Pancreas (tissue), 10 donors: ENCODE data around the gene IPCEF1. TPM values are rescaled to one million over a fixed set of nuclear protein-coding genes. Genes with fewer than 3 reads are reported as not detected.
A peak's percentile ranks its signal among the peaks of the same experiment; 100 is the strongest.

Source experiments
- ATAC-seq, 4 donors: fragments of 200-7000 bp; cut with Tn5 transposase; one replicate each; pipeline versions ENCODE4 v1.8.0 to v1.9.1; 2020; ENCODE audit warnings: mild to moderate bottlenecking in 4 of 4, moderate library complexity in 4 of 4
- DNase-seq, 6 donors: peaks; one replicate each; pipeline ENCODE4 v3.0.0-alpha.2; 2020
- FAIRE-seq: peaks from 2 replicates; lab custom pipeline; 2012; peaks lifted over from hg19 to GRCh38; lab: Jason Lieb, UNC
- H3K27ac ChIP-seq, 4 donors: fragments of 200-600 bp; sonication (generic); 1 replicate in 3 of 4; 2 replicates in 1 of 4; pipeline versions ENCODE4 v1.5.0 to v1.8.0; 2020
- H3K27me3 ChIP-seq, 4 donors: fragments of 200-600 bp; one replicate each; pipeline ENCODE4 v1.8.0; 2021
- H3K36me3 ChIP-seq, 3 donors: fragments of 200-600 bp; sonication (generic) in 1 of 3; one replicate each; pipeline versions ENCODE4 v1.5.0 to v1.8.0; 2020 to 2021
- H3K4me1 ChIP-seq, 3 donors: fragments of 200-600 bp; one replicate each; pipeline ENCODE4 v1.8.0; 2021
- H3K4me3 ChIP-seq, 4 donors: fragments of 200-600 bp; sonication (generic) in 2 of 4; one replicate each; pipeline versions ENCODE4 v1.5.0 to v1.8.0; 2020 to 2021
- H3K9me3 ChIP-seq, 4 donors: fragments of 200-600 bp; one replicate each; pipeline ENCODE4 v1.8.0; 2021
- CTCF ChIP-seq, 4 donors: fragments of 200-600 bp; sonication (generic) in 3 of 4; IDR thresholded peaks; one replicate each; pipeline versions ENCODE4 v1.5.0 to v1.8.0; 2021; ENCODE audit warnings: antibody characterized with exemption in 4 of 4
- WGBS, 2 donors: extraction: QIAGEN DNeasy Blood & Tissue Kit; methylation state at CpG; one replicate each; pipeline ENCODE4 v1.1.7; 2013; 5-methylcytosine and 5-hydroxymethylcytosine counted together
- intact Hi-C, 3 donors: fragments of 100-400 bp; cut with DNase I; formaldehyde crosslinking; loops; one replicate each; pipeline versions ENCODE4 v1.11.1 to v1.14.2; 2022
- polyA plus RNA-seq, 2 donors: library from polyadenylated mRNA; stranded (reverse); fragments of 200-250 nt; gene quantifications; one replicate each; pipeline ENCODE4 v1.2.3, GENCODE V29; 2013
- total RNA-seq, 6 donors: library from RNA; stranded (reverse); fragmentation: NEBNext Ultra II Directional in 4 of 6; extraction: Animal tissue kit (Norgen Biotek cat#: 25700) in 4 of 6; gene quantifications; one replicate each; pipeline versions ENCODE4 v1.2.1 to v1.2.4, GENCODE V29; 2021 to 2023
- donor health status: healthy with polysubstance abuse.
- donor health status: DM: no; HTN: no; CAD: no; lungs with moderate emphysema.
- donor health status: DM: no; HTN: no; CAD: no.
- donor health status: control.
- donor health status: control.
- donor health status: Bipolar disorder and iron deficiency.
- donor health status: DM: yes; HTN: yes; CAD: no.
- donor health status: DM: no; HTN: no; CAD: no.
- donor health status: DM: no; HTN: no; CAD: no.
- donor health status: DM: yes; HTN: yes; CAD: no.

Gene IPCEF1
- total and polyA plus RNA-seq, 8 donors, result 0.53 to 4.4 (median 1.8) TPM

- ATAC-seq, result no peak
Measured at GRCh38 chr6:154359679-154360078, 3.1 kb upstream of the IPCEF1 start.

GRCh38 chr6:154359161-154359574, 2.6 kb upstream of the IPCEF1 start:
- no peak overlapping the region for H3K27ac ChIP-seq
- H3K4me1 ChIP-seq, result no peaks in the 10 kb centered on the region
- DNase-seq (no peak), FAIRE-seq (no peak), ATAC-seq (no peak)
- H3K9me3 ChIP-seq, result no peaks in the 10 kb centered on the region
- no peaks in the 10 kb centered on the region for H3K36me3 ChIP-seq
- H3K27me3 ChIP-seq, result no peaks in the 10 kb centered on the region
- TF ChIP-seq CTCF (IDR thresholded peaks at IDR 0.05), result no peak
- 71 to 79% methylated on average over 10 of the region's 10 CpGs for WGBS, 2 donors
- H3K4me3 ChIP-seq, result no peak overlapping the region
- intact Hi-C loops, result no loop called here

More at GRCh38 chr6:154359679-154360078, 3.1 kb upstream of the IPCEF1 start:
- H3K27ac ChIP-seq, result no peak overlapping the region
- no peaks in the 10 kb centered on the region for H3K27me3 ChIP-seq
- WGBS, 2 donors, result 80 to 86% methylated on average over 4 of the region's 4 CpGs
- no peak for TF ChIP-seq CTCF (IDR thresholded peaks at IDR 0.05)
- H3K36me3 ChIP-seq, result no peaks in the 10 kb centered on the region
- no peak overlapping the region for H3K4me3 ChIP-seq
- H3K9me3 ChIP-seq, result no peaks in the 10 kb centered on the region
- intact Hi-C loops, result no loop called here
- FAIRE-seq, result no peak
- H3K4me1 ChIP-seq, result no peaks in the 10 kb centered on the region
- DNase-seq, result no peak

DNA sequence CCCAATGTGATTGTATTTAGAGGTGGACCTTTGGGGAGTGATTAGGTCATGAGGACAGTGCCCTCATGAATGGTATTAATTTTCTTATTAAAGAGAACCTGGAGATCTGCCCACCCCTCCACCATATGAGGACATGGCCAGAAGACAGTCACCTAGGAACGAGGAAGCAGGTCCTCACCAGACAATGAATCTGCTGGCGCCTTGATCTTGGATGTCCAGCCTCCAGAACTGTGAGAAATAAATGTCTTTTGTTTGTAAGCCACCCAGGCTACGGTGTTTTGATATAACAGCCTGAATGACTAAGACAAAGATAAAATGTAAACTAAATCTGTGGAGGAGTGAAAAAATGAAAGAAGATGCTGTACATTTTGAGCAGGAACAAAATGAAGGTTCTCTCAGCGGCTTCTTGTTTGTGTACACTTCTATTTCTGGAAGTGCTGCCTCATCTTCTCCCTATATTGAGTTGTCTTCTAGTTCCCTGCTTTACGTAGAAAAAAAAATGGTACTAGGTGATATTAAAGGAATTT, 1.5 kb upstream of the IPCEF1 start:
- no peak for TF ChIP-seq CTCF (IDR thresholded peaks at IDR 0.05)
- 87 to 95% methylated on average over 5 of the region's 5 CpGs for WGBS, 2 donors
- intact Hi-C loops, result no loop called here

DNA sequence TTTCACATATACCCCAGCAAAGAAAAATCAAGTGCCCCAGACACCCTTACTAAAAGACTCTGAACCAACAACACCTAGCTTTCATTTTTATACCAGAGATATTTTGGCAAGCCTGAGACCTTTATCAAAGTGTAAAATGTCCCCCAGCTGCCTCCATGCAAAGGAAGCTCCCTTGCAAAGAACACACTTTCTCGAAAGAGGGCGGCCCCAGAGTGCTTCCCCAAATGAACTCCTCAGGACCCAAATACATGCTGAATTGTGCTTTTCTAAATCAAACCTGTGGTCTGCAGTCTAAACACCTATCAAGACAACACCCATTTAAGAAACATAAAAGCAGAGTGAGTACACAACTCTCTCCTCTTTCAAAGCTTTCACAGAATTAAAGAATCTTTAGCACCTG, 490 bp downstream of the IPCEF1 start:
- intact Hi-C loops, result no loop called here
- no peak for DNase-seq
- WGBS, 2 donors, result 91 to 93% methylated on average over 2 of the region's 2 CpGs
- no peaks in the 10 kb centered on the region for H3K4me1 ChIP-seq
- peak in 1 of 4 donors; percentile 21 for ATAC-seq
- TF ChIP-seq CTCF (IDR thresholded peaks at IDR 0.05), result no peak
- H3K27ac ChIP-seq, result no peak overlapping the region
- no peaks in the 10 kb centered on the region for H3K9me3 ChIP-seq
- H3K27me3 ChIP-seq, result no peaks in the 10 kb centered on the region
- no peaks in the 10 kb centered on the region for H3K36me3 ChIP-seq
- H3K4me3 ChIP-seq, result no peak overlapping the region
- no peak for FAIRE-seq

More for the DNA sequence above, 1.5 kb upstream of the IPCEF1 start:
- no peaks in the 10 kb centered on the region for H3K9me3 ChIP-seq
- no peak overlapping the region for H3K4me3 ChIP-seq
- no peaks in the 10 kb centered on the region for H3K4me1 ChIP-seq
- no peaks in the 10 kb centered on the region for H3K36me3 ChIP-seq
- H3K27me3 ChIP-seq, result no peaks in the 10 kb centered on the region
- FAIRE-seq, result no peak
- no peak for DNase-seq
- no peak for ATAC-seq
- no peak overlapping the region for H3K27ac ChIP-seq

DNA sequence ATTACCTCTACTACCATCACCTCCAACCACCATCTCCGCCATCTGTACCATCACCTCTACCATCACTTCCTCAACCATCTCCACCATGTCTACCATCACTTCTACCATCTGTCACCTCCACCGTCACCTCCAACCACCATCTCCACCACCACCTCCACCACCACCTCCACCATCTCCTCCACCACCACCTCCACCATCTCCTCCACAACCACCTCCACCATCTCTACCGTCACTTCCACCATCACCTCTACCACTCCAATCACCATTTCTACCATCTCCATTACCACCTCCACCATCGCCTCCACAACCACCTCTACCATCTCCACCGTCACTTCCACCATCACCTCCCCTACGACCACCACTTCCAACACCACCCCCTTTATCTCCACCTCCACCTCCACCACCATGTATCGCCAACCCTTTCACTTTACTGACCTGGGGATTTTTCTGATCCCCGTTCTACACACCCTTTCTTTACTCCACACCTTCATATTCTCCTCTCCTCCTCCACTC, 2.3 kb downstream of the IPCEF1 start:
- FAIRE-seq (no peak), DNase-seq (no peak), ATAC-seq (no peak)
- no peaks in the 10 kb centered on the region for H3K36me3 ChIP-seq
- intact Hi-C loops, result no loop called here
- H3K4me3 ChIP-seq, result no peak overlapping the region
- H3K9me3 ChIP-seq, result no peaks in the 10 kb centered on the region
- WGBS, 2 donors, result 93 to 97% methylated on average over 8 of the region's 8 CpGs
- TF ChIP-seq CTCF (IDR thresholded peaks at IDR 0.05), result no peak
- H3K27me3 ChIP-seq, result no peaks in the 10 kb centered on the region
- no peaks in the 10 kb centered on the region for H3K4me1 ChIP-seq
- H3K27ac ChIP-seq, result no peak overlapping the region
